Kasumi-1 (cell line): Measurements from ENCODE around the gene PARD3B.

Experiments used
- DNase-seq, 2 experiments: peaks; one replicate each; lab custom pipeline; 2025; lab: John Stamatoyannopoulos, UW

PARD3B gene

DNA sequence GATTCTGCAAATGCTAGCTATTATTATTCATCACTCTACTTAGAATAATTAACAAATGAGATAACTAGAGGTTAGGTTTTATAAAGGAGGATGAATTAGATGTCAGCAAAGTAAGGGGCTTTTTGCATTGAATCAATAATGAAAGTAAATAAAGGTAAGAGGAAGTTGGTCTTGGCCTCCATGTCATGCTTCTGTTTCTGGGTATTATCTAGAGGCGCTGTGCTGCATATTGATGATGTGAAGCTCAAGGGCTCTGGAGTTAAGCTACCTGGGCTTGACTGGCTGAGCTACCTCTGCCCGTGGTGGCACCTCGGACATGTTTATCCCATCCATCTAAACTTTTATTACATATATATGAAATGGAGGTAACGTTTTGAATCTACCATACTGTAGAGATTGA, 350.9 kb downstream of the PARD3B start:
- DNase-seq, result no peak

DNA sequence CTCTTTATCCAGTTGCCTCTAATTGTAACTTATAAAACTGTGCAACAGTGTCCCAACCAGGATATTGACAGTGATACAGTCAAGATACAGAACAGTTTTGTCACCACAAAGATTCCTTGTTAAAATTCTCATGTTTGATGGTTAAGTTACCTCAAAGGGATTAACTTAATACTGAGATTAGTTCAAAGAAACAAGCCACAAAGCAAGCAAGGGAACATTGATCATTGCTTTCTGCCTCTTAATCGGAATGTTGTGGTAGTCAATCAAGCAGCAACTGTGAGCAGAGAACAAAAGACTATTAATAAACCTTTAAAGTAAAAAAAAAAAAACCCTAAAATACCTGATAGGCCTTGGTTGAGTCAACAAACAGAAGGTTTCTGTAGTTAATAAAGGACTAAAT, 352.3 kb downstream of the PARD3B start:
- no peak for DNase-seq

DNA sequence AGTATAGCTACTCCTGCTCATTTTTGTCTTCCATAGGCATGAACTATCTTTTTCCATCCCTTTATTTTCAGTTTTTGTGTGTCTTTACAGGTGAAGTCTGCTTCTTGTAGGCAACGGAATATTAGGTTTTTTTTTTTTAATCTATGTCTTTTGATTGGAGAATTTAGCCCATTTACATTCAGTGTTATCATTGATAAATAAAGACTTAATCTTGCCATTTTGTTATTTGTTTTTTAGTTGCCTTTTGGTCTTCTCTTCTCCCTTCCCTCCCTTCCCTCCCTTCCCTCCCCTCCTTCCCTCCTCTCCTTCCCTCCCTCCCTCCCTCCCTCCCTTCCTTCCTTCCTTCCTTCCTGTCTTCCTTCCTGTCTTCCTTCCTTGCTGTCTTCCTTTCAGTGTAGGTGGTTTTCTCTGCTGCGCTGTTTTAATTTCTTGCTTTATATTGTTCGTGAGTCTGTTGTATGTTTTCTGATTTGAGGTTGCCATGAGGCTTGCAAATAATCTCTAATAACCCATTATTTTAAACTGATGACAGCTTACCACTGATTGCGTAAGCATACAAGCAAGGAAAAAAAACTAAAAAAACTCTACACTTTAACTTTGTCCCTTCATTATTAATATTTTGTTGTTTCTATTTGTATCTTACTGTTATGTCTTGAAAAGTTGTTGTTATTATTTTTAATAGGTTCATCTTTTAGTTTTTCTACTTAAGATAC, 353.8 kb downstream of the PARD3B start:
- no peak for DNase-seq

DNA sequence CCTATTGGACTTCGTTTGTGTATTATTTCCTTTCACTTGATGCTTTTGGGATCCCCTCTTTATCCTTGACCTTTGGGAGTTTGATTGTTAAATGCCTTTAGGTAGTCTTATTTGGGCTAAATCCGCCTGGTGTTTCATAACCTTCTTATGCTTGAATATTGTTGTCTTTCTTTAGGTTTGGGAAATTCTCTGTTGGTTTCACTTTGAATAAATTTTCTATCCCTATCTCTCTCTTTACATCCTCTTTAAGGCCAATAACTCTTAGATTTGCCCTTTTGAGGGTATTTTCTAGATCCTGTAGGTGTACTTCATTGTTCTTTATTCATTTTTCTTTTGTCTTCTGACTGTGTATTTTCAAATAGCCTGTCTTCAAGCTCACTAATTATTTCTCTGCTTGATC, 354.7 kb downstream of the PARD3B start:
- DNase-seq, result no peak

DNA sequence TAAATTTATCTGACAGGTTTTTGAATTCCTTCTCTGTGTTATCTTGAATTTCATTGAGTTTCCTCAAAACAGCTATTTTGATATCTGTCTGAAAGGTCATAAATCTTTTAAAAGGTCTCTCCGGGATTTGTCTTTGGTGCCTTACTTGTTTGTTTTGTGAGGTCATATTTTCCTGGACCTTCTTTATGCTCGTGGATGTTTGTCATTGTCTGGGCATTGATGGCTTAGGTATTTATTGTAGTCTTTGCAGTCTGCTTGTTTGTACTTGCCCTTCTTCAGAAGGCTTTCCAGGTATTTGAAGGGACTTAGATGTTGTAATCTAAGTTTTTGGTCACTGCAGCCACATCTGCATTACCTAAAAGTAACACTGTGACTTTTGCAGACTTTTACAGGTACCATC, 355.2 kb downstream of the PARD3B start:
- DNase-seq, result no peak

DNA sequence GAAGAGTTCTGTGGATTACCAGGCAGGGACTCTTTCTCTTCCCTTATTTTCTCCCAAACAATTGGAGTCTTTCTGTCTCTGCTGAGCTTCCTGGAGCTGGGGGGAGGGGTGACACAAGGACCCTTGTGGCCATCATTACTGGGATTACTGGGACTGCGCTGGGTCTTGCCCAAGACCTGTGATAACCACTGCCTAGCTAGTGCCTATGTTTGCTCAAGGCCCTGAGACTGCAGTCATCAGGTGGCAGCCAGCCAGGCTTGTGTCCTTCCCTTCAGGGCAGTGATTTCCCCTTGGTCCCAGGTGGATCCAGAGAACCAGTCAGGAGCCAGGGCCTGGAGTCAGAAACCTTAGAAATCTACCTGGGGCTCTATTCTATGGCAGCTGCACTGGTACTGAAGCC, 355.6 kb downstream of the PARD3B start:
- no peak for DNase-seq

DNA sequence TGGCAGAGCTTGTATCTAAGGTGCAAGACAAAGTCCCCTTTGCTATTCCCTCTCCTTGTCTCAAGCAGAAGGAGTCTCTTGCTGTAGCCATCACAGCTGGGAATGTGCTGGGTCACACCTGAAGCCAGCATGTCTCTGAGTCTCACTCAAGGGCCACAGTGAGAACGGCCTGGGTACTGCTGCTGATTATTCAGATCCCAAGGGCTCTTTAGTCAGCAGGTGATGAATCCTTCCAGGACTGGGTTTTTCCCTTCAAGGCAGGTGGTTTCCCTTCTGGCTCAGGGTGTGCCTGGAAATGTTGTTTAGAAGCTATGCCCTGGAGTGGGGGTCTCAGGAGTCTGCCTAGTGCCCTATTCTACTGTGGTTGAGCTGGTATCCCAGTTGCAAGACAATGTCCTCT, 356.3 kb downstream of the PARD3B start:
- no peak for DNase-seq

DNA sequence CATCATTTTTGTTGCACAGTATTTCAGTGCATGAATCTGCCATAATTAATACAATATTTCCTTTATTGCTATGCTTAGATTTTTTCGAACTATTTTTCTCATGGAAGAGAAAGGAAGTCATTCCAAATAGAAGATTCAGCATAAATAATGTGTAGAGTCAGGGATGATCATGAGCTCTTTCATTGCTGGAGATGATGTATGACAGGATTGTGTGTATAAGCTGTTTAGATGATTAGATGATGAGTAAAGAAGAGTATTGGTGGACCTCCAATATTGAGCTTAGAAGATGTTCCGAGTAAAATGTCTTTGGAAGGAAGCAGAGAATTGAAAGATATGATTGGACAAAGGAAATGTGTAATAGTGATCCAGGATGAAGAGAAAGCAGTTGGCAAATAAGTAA, 364.5 kb downstream of the PARD3B start:
- DNase-seq, result no peak

DNA sequence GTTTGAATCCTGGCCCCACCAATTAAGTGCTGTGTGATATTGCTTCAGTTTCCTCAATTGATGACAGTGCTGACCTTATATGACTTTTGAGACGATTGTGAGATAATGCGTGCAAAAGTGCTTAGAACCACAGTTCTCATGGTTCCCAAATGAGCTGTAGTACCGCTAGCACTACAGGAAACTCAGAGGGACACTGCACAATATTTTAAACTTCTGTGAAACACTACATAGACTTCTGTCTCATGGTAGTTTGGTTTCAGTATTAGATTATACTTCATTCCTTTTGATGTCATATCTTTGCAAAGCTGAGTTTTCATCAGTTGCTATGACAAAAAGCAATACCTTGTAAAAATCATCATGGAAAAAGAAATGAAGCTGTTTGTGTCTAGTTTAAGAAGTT, 368.0 kb downstream of the PARD3B start:
- DNase-seq, result no peak

DNA sequence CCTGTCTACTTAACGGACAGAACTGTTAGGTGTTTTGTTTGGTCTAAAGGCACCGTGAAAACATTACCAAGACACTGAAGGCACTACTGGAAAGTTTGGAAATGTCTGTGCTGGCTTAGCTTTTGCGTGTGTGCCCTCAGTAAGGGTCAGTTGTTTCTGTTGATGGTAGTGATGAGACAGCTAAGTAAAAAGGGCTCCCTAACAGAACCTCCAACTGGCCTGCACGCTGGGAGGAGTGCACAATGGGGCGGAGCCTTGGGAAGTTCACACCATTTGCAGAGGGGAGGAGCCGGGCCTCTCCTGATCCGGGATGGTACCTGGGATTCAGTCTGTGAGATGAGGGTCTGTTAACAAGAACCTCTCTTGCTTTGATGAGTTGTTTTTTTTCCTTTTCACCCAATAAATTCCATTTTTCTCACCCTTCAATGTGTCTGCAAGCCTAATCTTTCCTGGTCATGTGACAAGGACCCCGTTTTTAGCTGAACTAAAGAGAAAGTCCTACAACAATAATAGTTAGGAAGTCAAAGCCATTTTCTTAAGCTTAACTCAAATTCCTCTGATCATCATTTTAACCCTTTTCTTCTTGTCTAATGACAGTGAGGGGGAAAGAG, 368.7 kb downstream of the PARD3B start:
- no peak for DNase-seq

DNA sequence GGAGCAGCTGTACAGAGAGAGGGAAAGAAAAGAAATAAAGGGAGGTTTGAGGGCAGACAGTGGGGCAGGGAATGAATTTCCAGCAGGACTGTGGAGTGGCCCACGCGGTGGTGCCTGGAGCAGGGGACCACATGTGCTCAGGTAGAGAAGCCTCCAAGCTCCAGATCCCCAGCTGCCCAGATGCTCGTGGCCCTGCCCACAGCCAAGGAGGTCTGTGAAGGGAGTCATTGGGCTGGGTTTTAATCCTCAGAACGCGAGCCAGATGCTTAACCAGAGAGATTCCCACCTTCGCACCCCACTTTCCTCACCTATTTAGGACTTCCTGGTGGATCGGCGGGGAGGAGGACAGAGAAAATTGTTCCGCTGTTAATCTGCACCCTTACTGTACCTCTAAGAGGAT, 369.4 kb downstream of the PARD3B start:
- DNase-seq, result no peak

DNA sequence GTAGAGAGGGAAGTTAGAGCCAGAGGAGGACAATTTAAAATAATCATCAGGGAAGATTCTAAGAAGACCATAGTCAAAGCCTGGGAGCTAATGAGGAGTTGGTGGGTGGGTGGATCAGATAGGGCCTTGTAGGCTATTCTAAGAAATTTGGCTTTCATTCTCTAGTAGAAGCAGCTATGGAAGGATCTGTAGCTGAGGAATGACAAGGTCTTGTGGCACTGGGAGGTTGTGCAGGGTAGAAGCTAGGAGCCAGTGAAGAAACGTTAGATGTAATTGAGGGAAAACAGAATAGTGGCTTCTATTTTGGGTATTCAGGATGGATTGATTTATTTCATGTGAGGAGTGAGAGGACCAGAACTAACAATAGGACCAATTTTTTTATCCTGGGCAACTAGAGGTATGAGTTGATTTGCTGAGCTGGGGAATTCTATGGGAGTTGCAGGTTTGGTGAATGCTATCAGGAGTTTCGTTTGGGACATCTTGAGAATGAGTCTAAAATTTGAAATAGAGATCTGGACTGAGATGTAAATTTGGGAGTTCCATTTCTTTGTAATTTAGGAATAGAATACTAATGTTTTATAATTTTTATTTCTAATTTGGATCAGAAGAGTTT, 371.9 kb downstream of the PARD3B start:
- no peak for DNase-seq

DNA sequence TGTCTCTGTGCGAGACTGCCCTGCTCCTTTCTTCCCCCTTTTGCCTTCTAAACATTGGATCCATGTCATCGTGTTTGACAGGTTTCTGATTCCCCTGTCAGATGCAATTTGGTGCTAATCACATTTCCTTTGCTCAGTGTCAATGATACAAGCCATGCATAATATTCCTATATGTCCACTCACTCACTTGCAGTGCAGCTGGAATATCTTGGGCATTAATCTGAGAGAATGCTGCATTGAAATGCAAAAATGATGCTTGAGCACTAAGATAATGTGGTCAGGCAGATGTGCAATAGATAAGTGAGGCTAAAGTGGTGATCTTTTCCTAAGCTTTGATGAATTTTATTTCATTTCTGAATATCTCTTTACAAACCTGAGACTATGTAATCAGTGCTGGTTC, 375.5 kb downstream of the PARD3B start:
- DNase-seq, result no peak

DNA sequence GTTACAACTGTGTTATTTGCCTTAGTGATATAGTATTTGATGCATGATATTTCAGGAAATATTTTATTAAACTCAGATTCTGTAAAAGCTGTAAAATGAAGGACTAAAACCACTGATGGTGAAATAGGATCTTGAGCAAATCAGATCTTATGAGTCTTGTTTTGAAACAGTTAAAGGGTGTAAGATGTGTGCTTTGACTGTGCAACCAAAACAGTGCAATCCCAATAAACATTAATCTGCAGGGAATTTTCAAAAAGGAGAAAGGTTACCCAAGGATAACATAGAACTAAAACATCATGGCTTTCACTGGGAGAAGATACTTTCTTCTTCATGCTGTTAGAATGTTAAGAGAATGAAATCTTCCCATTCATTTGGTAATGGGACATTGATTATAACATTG, 378.7 kb downstream of the PARD3B start:
- no peak for DNase-seq

DNA sequence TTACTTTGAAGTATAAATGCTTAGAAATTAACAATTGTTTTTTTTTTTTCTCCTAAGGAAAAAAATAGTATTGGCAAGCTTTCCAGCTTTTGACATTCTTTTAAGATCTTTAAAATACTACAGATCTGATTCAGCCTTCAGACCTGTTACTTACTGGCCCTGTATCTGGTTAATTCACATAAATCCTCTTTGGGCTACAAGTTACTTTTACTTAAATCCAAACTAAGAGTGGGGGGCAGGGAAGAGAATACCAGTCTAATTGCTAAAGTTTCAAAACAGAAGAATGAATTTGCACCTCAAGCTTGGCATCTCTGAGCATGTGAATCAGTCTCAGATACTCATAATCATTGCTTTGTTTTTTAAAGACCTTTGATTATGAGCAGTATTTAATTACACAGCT, 386.3 kb downstream of the PARD3B start:
- no peak for DNase-seq

DNA sequence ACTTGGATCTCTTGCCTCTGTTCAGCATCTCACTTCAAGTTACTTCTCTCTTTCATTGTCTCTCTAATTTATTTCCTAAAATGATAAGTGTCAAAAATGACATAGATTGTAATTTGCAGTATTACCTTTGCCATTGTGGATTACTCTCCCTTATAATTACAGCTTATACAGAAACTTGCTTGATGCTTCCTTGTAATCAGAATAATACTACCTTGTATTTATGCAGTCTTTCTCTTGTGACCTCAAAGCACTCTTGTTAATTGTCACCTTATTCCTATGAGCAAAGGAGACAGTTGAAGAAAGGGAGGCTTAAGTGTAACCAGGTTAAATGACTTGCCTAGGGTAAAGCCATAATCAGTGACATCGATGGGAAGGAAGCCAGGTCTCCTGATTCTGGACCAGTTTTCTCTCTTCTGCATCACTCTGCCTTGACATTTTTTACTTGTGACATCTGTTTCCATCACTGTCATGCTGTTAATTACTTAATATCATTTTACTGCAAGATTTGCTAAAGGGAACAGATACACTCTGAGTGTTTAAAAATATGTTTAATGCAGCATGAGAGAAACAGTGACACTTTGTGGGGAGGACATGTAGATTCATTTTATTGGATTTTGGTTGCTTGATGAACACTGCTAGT, 388.6 kb downstream of the PARD3B start:
- no peak for DNase-seq

DNA sequence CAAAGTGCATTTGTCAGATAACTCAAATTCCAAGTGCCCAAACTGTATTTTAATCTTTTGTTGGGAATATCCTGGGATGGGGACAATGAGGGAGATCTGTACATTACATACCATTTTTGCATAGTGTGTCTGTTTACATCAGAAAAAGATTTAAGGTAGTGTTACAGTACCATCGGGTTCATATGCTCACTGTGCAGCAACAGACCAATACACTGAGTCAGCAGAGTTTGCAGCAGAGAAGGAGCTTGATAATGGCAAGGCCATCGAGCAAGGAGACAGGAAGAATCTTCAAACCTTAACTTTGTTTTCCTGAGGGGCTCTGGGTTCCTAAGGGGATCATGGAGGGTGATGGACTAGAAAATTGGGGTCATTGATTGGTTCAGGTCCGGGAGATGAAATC, 399.7 kb downstream of the PARD3B start:
- DNase-seq, result no peak

DNA sequence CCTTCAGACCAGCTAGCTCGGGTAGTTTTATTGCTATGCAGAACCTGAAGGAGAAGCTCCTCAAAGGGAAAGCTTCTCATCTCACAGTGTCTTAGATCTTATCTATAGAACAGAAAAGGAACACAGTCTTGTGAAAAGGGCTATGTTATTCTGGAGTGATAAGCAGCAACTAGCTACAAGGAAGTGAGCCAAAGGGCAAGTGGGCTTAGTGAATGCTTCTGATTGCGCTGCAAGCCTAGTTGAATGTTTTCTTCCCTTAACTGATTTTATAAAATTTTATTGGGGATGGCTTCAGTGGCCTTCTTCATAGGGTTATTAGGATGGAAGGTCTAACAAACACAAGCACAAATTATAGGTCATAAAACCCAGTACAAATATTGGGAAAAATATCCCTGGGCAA, 400.1 kb downstream of the PARD3B start:
- DNase-seq, result no peak

DNA sequence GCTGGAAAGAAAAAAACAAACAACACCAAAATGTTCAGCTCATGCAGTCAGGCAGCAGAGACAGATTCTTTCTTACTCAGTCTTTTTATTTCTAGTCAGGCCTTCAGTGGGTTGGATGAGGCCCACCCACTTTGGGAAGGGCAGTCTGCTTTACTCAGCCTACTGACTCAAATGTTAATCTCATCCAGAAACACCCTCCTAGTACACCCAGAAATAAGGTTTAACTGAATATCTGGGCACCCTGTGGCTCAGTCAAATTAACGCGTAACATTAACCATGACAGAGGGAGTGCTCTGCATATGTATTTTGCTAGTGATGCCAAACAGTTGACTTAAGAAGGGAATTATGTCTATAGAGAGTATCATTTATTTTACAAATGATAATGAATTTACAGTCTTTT, 401.6 kb downstream of the PARD3B start:
- no peak for DNase-seq

DNA sequence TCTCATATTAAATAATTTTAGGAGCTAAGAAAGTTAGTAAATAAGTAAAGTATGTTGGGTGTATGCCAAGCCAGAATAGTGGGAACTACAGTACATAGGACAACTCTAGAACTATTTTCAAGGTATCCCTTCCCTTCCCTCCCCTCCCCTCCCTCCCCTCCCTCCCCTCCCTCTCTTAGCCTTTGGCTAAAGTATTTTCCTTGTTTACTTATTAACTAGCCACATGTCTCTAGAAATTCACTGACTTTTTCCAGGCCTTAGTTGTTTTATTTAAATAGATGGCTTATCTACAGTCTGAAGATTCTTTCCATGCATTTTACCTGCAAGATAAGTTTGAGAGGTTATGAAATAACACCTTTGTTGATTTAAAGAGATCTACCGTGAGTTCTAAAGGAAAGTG, 402.1 kb downstream of the PARD3B start:
- DNase-seq, result no peak

DNA sequence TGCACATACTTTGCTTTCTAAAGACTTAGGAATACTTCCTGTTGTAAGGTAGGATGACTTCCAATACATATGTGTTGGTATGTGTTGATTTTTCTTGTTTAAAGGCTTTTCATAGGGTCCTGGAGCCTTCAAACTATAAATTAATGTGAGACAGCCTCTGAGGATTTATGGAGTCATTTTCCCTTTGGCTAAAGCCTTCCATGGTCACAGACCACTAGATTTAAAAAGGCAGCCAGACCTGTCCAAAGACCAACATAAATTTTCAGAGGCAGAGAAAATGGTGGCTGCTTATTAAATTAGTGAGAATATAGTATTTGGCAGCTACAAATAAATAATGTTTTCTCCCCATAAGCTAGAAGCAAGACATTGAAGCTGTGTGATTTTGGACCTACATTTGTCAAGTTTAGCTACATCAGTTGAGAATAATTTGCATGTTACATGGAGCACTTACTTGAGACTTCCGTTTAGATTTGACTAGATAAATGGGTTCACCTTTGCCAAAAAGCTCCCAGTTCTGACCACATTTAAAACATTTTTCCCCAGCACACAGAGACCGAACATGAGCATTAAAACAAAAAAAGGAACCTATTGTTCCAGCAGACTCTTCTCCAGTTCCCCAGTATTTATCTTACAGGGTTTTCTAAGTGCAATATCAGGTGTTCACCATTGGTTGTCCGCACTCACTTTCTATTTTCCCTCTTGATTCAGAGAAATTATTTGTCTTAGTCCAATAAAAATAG, 402.9 kb downstream of the PARD3B start:
- no peak for DNase-seq

DNA sequence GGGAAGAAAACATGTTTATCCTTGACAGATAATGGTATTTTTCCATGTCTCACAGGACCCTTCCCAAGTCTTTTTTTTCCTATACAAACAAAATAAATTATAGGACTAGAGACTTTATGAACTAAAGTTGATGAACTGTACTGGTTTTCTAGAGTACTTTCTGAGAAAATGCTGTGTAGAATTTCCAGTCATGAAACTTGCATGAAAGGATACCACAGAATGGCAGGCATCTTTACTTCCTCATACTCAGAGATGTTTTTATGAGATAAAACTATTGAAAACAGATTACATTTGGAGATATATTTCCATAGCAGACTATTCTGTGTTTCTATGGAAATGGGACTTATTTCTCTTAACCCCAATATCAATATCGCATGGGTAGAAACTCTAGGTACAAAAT, 403.5 kb downstream of the PARD3B start:
- no peak for DNase-seq
